Measurements from ENCODE around the gene SMYD3. TPM values are rescaled to one million over a fixed set of nuclear protein-coding genes. Genes with fewer than 3 reads are reported as not detected.

Gene SMYD3
- total and polyA plus RNA-seq, 2 of the 4 experiments (the other 2 are of a cell fraction) = 26.5 to 37.6 TPM

DNA sequence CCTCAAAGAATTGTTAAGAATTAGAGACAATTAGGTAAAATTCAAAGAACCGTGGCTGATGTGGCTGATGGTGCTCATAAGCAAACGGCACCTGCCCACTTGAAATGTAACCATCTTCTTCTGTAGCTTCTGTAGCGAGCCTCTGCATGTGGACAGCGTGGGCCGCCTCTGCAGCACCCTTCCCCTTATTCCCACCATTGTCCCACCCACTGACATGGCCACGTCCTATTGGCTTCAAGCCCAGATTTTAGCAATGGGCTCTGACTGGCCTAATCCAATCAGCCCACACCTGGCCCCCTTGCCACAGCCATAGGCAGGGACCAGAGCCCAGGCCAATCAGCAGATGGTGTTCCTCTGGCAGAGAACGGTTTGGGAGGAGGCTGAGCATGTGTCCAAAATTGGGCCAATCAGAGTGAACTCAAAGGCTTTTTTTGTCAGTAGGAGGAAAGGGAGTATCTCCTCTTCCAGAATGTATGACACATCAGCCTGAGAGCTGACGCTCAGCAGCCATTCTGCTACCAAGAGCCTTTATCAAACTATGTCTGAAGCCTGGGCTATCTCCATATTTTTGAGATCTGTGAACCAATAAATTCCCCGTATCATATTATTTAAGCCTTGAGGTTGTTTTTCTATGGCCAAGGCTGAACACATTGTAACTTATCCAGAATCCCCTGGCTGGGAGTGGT, 518.5 kb downstream of the SMYD3 start:
- no peaks in the 10 kb centered on the region for H3K36me3 ChIP-seq (ENCODE audit: control insufficient read depth, insufficient read depth, low read length)
- dilution Hi-C loops (cut with HindIII; ENCODE audit: low sequenced_read_pairs, unreplicated experiment) (no loop called here), intact Hi-C loops (cut with micrococcal nuclease) (loop anchor here (5.0 kb wide), 1 partner anchor 116 kb away; no protein-coding TSS in a partner anchor), in situ Hi-C loops (cut with MboI; ENCODE audit: low sequenced_read_pairs) (no loop called here)
- H2BK15ac ChIP-seq (ENCODE audit: low read depth, low read length) = no peak overlapping the region
- peaks cover 11% of the 10 kb centered on the region for H3K9me1 ChIP-seq (ENCODE audit: insufficient read depth, low read length)
- H3K4me1 ChIP-seq (ENCODE audit: control insufficient read depth, insufficient read depth, low read length) = peaks cover 12% of the 10 kb centered on the region
- BruUV-seq (replicated peaks) = no TSS peak
- no peak overlapping the region for H4K5ac ChIP-seq (ENCODE audit: low read depth, low read length)
- peaks cover 0 to 4% of the 10 kb centered on the region in 2 experiments; a peak in 1 of 4 replicates for H3K79me1 ChIP-seq (ENCODE audit: low read depth in 1 of 2, low read length in 2 of 2)
- ChIA-PET CTCF (no interaction called here), POLR2A (ENCODE audit: unreplicated experiment) (no interaction called here)
- no peak overlapping the region for H3K4me2 ChIP-seq (ENCODE audit: low read depth, low read length)
- ATAC-seq (ENCODE audit: low read depth) (no peak), DNase-seq (no peak)
- H3K4ac ChIP-seq (ENCODE audit: low read depth, low read length) = peak overlapping the region; percentile 37; the same call in 1 of the 2 replicates
- H2AK9ac ChIP-seq (replicated peaks; ENCODE audit: low read depth, low read length, poor library complexity) = no peak overlapping the region
- no peak overlapping the region for H2BK5ac ChIP-seq (ENCODE audit: low read depth, low read length, poor library complexity, severe bottlenecking)
- no peak overlapping the region for H3K4me3 ChIP-seq (ENCODE audit: insufficient read depth, low read depth, low read length)
- 100% methylated on average over 4 of the region's 9 CpGs; no CpG with 5 or more reads in 1 of the 2 experiments for WGBS, 2 experiments (ENCODE audit: extremely low coverage in 2 of 2, insufficient read length in 1 of 2)
- no peak overlapping the region for H4K8ac ChIP-seq (ENCODE audit: low read depth in 2 of 2, low read length in 2 of 2)
- H3K27me3 ChIP-seq (ENCODE audit: control insufficient read depth, insufficient read depth, low read length) = no peaks in the 10 kb centered on the region
- no peak overlapping the region for H3K27ac ChIP-seq (ENCODE audit: insufficient read depth, low read length)
- H2AFZ ChIP-seq (replicated peaks; ENCODE audit: low read length, poor library complexity) = no peak overlapping the region
- H3K9me3 ChIP-seq (ENCODE audit: control insufficient read depth, insufficient read depth, low read length) = no peaks in the 10 kb centered on the region
- H3K9ac ChIP-seq (ENCODE audit: low read depth, low read length) = no peak overlapping the region
- H2AK5ac ChIP-seq (ENCODE audit: low read depth, low read length) = peak overlapping the region; percentile 71; the same call in 1 of the 2 replicates
- no peak overlapping the region for H3K23ac ChIP-seq (ENCODE audit: low read depth, low read length)
- H2BK120ac ChIP-seq (ENCODE audit: low read depth, low read length) = no peak overlapping the region
- H3K14ac ChIP-seq (replicated peaks; ENCODE audit: low read depth, low read length) = no peak overlapping the region
- no peak overlapping the region; the same call in 1 of the 2 replicates for H4K91ac ChIP-seq (ENCODE audit: insufficient read depth, low read depth, low read length)
- H4K20me1 ChIP-seq (ENCODE audit: insufficient read depth, low read length) = no peaks in the 10 kb centered on the region
- no peak overlapping the region for H3K56ac ChIP-seq (ENCODE audit: extremely low read depth, insufficient read depth, low read length)
- TF ChIP-seq RFX5 (IDR thresholded peaks at IDR 0.05; ENCODE audit: low read depth, low read length) (no peak), RCOR1 (IDR thresholded peaks at IDR 0.05; ENCODE audit: insufficient replicate concordance, low read length) (no peak)
- TF ChIP-seq, protein P1, sequence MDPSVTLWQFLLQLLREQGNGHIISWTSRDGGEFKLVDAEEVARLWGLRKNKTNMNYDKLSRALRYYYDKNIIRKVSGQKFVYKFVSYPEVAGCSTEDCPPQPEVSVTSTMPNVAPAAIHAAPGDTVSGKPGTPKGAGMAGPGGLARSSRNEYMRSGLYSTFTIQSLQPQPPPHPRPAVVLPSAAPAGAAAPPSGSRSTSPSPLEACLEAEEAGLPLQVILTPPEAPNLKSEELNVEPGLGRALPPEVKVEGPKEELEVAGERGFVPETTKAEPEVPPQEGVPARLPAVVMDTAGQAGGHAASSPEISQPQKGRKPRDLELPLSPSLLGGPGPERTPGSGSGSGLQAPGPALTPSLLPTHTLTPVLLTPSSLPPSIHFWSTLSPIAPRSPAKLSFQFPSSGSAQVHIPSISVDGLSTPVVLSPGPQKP (IDR thresholded peaks at IDR 0.05; ENCODE audit: borderline replicate concordance, low read depth, low read length) = no peak
- 0 out of 2 replicates have a peak overlapping the region, but pooled peaks have one; percentile 9 for H2BK20ac ChIP-seq (ENCODE audit: low read depth, low read length)
- H3K18ac ChIP-seq (ENCODE audit: low read depth, low read length) = no peak overlapping the region
